HG03103 (cell line): ENCODE data around the gene AGPAT4.

Experiments
- ATAC-seq: cut with Tn5 transposase; IDR thresholded peaks from one replicate; pipeline ENCODE4 v1.9.1; 2021; ENCODE audit warnings: low read depth; ENCODE audit not compliant: unreplicated experiment

Gene AGPAT4

DNA sequence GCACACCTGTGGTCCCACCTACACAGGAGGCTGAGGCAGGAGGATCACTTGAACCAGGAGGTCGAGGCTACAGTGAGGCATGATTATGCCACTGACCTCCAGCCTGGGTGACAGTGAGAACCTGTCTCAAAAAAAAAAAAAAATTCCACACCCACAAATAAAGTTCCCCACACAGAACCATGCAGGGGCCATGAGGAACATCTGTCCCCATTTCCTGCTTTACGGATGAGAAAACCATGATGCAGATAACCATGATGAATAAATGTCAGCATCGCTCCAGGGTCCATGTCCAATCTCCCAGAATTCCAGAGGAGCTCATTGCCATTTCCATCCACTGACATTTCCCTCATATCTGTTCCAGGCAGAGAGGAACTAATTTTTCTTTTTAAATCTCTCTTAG is 16.9 kb upstream of the AGPAT4 start:
- ATAC-seq = no peak

- ATAC-seq = no peak
These were observed 10.8 kb upstream of the AGPAT4 start for GRCh38 chr6:161284653-161285052.

GRCh38 chr6:161281092-161281491 is 7.2 kb upstream of the AGPAT4 start:
- no peak for ATAC-seq

DNA sequence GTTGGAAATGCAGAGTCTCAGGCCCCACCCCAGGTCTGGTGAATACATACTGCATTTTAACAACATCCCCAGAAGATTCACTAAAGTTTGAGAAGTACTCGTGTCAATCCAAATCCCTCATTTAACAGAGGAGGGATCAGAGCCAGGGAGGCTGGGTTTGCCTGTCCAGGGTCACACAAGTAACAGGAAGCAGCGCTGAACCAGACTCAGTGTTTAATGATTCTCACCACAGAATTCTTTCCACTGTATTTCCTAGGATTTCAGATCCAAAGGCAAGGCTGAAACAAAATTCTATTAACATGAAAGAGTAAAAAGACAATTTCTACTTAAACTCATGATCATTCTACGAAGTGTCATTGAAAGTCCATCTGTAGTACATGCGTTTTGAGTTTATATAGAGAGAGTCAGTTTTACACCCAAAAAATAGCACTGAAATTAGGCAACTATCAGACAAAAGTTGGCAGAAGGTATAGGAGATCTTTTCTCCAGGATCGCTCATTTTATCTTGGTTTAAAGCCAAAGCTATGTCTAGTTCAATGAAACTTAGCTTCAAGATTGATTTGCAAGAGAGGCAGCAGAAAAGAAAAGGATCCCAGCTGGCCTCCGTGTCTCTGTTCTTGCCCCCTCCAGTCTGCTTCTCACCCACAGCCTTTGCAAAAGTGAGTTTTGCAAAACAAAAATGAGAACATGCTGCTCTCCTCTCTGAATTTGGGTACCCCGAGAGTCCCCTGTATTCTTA is 6.0 kb upstream of the AGPAT4 start:
- ATAC-seq = no peak

GRCh38 chr6:161276605-161277155 is 2.8 kb upstream of the AGPAT4 start:
- ATAC-seq = no peak

GRCh38 chr6:161274898-161275297 is 1.0 kb upstream of the AGPAT4 start:
- no peak for ATAC-seq

DNA sequence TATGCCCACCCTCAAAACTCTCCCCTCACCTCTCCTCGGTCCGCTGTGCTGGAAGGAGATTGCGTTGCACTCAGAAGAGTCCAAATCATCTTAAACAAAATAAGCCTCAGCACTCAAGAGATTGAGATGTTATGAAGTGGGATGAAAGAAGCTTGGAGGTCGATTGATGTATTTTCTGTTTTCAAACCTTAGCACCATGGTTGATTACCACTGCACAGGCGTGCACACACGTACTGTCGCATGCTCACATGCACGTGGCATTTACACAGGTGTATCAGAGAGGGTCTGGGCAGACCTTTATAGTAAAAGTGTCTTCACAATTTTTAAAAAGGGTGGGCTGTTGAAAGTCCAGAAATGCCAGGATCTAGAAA is 612 bp upstream of the AGPAT4 start:
- ATAC-seq = no peak

DNA sequence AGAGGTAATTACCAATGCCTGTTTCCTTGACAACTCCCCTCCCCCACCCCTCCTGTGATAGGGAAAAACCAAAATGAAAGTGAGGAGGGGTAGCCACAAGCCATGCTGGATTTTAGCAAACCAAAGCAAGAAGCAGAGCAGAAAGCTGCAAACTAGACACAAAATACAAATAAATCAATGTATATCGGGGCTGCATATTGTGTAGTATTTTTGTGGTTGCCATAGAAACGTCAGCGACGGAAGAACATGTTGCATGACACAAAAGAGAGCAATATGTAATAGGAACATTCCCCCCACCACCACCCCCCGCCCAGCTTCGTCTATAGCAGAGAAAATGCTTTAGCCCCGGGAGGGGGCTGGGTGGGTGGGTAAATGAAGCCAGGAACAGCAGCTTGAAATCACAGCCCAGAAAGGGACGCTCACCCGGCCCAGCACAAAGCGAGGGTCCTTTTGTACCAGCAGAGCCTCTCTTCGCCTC is 548 bp downstream of the AGPAT4 start:
- ATAC-seq = peak; percentile 13

DNA sequence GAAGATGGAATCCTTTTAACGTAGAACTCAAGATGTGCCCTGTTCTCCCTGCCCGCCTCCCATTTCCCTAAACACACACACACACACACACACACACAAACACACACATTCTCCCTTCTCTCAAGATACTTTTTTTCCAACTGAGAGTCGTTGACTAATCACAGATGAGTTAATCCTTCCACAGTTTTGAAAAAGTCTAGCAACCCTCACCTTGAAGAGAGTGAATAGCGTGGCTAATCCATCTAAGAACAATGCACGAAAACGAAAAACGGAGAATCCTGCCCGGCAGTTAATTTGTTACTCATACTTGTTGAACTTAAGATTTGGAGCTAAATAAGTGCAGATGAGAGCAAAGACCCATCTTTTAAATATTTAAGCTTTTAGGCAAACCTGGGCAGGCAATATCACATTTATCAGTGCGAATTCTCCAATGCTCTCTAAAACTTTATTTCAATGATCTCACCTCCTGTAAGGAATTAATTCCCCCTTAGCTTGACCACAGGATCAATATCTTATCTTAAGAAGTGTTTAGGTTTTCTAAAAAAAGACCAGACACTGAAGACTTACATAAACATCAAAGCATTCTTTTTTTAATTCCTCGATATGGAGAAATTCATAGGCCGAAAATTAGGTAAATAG is 1.1 kb downstream of the AGPAT4 start:
- no peak for ATAC-seq

GRCh38 chr6:161271343-161272030 is 2.4 kb downstream of the AGPAT4 start:
- no peak for ATAC-seq

GRCh38 chr6:161270116-161270515 is 3.7 kb downstream of the AGPAT4 start:
- ATAC-seq = no peak

- ATAC-seq = no peak
These were observed 4.6 kb downstream of the AGPAT4 start for GRCh38 chr6:161269310-161269709.

GRCh38 chr6:161268531-161269210 is 5.2 kb downstream of the AGPAT4 start:
- no peak for ATAC-seq

- no peak for ATAC-seq
These were observed 7.2 kb downstream of the AGPAT4 start for GRCh38 chr6:161266513-161267230.

GRCh38 chr6:161265975-161266374 is 7.9 kb downstream of the AGPAT4 start:
- ATAC-seq = no peak

- no peak for ATAC-seq
These were observed 8.3 kb downstream of the AGPAT4 start for GRCh38 chr6:161265554-161265953.

DNA sequence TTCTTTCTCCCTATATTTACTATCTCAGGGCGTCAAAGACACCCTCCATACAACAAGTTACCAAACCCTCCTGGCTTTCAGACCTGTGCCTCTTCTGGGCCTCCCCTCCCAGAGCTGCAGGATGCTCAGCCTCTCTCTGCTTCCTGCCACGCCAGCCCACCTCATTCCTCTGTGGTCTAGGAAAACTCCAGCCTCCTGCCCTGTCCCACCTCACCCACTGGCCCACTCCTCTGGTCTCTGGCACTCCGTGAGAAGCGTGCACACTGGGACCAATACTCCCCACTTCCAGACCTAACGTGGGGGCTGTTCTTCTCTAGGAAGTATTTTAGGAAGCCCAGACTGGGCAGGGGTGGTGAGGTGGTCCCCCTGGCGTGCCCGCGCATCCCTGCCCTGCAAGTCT is 9.7 kb downstream of the AGPAT4 start:
- ATAC-seq = no peak

GRCh38 chr6:161261816-161262215 is 12.0 kb downstream of the AGPAT4 start:
- ATAC-seq = no peak

DNA sequence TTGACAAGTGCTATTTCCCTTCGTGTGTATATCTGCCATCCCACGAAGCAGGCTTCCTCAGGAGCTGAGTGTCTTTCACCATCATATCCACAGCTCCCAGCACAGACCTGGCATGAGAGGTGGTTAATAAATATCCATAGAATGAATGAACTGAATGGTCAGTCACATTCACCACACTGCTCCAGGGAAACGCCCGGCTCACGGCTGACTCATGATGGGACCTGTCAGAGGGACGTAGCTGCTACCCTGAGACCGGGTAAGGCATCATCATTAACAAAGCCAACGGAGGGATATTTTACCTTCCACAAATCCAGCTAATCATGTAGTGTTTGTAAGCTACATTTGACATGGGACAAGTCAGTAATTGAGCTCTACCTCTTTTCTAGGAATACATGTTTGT is 12.5 kb downstream of the AGPAT4 start:
- ATAC-seq = no peak

DNA sequence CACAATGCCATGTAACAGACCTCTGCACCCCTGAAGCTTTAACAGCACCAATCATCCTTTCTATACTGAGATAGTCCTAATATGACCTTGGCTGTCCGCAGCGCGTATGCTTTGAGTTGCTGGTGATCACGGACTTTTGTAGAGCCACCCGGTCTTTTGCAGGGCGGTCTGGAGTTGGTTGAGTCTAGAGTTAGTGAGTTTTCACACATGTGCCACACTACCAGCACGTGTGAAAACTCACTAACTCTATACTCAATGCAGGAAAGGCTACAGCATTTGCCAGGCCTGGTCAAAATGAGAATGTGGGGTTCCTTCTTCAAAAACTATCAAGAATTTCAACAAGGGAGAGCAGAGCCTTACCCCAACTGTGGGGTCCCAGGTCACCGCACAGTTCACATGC is 14.6 kb downstream of the AGPAT4 start:
- ATAC-seq = no peak
